ENCODE results near the gene SDHAF3. TPM values are rescaled to one million over a fixed set of nuclear protein-coding genes. Genes with fewer than 3 reads are reported as not detected.

The SDHAF3 gene
- polyA plus RNA-seq, 2 of the 4 experiments (the other 2 are of a cell fraction), result 52.3 to 56.0 TPM

DNA sequence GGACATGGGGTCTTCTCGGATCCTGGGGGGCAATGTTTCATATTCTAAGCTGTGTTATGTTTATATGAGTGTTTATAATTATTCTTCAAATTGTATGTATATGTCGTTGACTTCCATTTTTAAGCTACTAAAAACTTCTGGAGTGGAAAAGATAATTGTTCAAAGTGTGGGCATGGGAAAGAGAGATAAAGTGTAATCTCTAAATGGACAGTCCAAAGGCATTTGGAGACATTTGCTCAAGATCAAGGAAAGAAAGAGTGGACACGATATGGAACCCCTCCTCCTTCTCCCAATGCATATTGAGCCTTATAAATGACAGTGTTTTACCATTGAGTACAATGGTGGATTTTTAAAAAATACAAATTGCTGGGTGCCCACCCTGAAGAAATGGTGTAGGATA is 81.1 kb downstream of the SDHAF3 start:
- DNase-seq (ENCODE audit: low read depth in 1 of 2, low spot score in 1 of 2), result no peak
- no peak for ATAC-seq
- Histone ChIP-seq H3K4me3 (no peak overlapping the region), H3K4me2 (no peak overlapping the region), H3K9me3 (no peaks in the 10 kb centered on the region; the same call in 2 of the 3 replicates), H3K4me1 (no peaks in the 10 kb centered on the region), H3K27ac (no peak overlapping the region)
- CTCF ChIA-PET, result no interaction called here
- 6% methylated on average over 3 of the region's 3 CpGs for WGBS (ENCODE audit: missing lambda C conversion rate)
- FAIRE-seq, result no peak
- POLR2A ChIA-PET, result interaction anchor here (1.2 kb wide), 1 partner anchor 81 kb away, joined by 3 read pairs; the partner anchor contains the start of gene SDHAF3
- TF ChIP-seq FOXS1 (CRISPR knock-in tag; IDR thresholded peaks at IDR 0.05) (no peak), RFX5 (IDR thresholded peaks at IDR 0.05) (no peak), SMC3 (IDR thresholded peaks at IDR 0.05) (no peak), CEBPB (IDR thresholded peaks at IDR 0.05) (no peak), MAZ (IDR thresholded peaks at IDR 0.05; ENCODE audit: borderline replicate concordance, low read depth, low read length) (no peak), TFCP2L1 (CRISPR knock-in tag; IDR thresholded peaks at IDR 0.05) (no peak), KDM5A (IDR thresholded peaks at IDR 0.05) (no peak)
- TF ChIP-seq, protein P1, sequence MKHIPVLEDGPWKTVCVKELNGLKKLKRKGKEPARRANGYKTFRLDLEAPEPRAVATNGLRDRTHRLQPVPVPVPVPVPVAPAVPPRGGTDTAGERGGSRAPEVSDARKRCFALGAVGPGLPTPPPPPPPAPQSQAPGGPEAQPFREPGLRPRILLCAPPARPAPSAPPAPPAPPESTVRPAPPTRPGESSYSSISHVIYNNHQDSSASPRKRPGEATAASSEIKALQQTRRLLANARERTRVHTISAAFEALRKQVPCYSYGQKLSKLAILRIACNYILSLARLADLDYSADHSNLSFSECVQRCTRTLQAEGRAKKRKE (CRISPR knock-in tag; IDR thresholded peaks at IDR 0.05; ENCODE audit: low read depth), result no peak

DNA sequence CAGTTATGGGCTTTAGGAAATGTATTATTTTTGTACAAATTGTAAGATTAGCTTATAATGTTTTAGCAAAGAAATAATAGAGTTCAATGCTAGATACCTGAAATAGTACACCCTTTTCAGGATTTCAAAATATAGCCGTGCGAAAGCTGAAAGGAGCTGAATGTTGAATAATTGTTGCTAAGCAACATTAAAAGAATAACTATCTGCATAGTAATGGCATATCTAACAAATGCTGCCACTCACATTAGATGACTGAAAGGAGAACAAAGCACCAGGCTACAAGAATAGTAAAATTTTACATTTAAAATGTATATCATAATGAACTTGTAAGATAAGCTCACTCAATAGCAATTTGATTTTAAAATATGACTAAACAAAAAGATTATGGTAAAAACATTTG is 82.5 kb downstream of the SDHAF3 start:
- Histone ChIP-seq H3K9me3 (no peaks in the 10 kb centered on the region; the same call in 2 of the 3 replicates), H3K4me2 (no peak overlapping the region), H3K4me3 (no peak overlapping the region), H3K4me1 (no peaks in the 10 kb centered on the region), H3K27ac (no peak overlapping the region)
- CTCF ChIA-PET, result no interaction called here
- TF ChIP-seq, protein P2, sequence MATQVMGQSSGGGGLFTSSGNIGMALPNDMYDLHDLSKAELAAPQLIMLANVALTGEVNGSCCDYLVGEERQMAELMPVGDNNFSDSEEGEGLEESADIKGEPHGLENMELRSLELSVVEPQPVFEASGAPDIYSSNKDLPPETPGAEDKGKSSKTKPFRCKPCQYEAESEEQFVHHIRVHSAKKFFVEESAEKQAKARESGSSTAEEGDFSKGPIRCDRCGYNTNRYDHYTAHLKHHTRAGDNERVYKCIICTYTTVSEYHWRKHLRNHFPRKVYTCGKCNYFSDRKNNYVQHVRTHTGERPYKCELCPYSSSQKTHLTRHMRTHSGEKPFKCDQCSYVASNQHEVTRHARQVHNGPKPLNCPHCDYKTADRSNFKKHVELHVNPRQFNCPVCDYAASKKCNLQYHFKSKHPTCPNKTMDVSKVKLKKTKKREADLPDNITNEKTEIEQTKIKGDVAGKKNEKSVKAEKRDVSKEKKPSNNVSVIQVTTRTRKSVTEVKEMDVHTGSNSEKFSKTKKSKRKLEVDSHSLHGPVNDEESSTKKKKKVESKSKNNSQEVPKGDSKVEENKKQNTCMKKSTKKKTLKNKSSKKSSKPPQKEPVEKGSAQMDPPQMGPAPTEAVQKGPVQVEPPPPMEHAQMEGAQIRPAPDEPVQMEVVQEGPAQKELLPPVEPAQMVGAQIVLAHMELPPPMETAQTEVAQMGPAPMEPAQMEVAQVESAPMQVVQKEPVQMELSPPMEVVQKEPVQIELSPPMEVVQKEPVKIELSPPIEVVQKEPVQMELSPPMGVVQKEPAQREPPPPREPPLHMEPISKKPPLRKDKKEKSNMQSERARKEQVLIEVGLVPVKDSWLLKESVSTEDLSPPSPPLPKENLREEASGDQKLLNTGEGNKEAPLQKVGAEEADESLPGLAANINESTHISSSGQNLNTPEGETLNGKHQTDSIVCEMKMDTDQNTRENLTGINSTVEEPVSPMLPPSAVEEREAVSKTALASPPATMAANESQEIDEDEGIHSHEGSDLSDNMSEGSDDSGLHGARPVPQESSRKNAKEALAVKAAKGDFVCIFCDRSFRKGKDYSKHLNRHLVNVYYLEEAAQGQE (IDR thresholded peaks at IDR 0.05), result no peak
- TF ChIP-seq, protein P3, sequence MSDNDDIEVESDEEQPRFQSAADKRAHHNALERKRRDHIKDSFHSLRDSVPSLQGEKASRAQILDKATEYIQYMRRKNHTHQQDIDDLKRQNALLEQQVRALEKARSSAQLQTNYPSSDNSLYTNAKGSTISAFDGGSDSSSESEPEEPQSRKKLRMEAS (IDR thresholded peaks at IDR 0.05), result no peak
- no peak for FAIRE-seq
- ATAC-seq, result no peak
- DNase-seq (ENCODE audit: low read depth in 1 of 2, low spot score in 1 of 2), result no peak
- 87% methylated on average over 2 of the region's 2 CpGs for WGBS (ENCODE audit: missing lambda C conversion rate)
- POLR2A ChIA-PET, result interaction anchor here (1.2 kb wide), 1 partner anchor 83 kb away, joined by 3 read pairs; the partner anchor contains the start of gene SDHAF3

DNA sequence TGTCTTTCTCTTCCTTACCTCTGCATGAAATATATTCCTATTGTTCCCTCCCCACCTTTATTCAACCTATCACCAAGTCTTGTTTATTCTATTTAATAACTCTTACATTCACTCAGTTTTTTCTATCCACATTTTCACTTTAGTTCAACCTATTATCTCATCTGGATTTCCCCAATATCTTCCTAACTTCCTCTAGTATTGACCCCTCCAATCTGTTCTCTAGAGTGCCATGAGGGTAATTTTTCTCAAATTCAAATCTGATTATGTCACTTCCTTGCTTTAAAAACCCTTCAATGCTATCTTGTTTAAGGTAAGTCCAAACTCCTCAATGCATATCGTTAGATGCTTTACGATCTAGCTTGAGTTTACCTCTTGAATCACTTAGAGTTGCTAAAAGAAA is 86.5 kb downstream of the SDHAF3 start:
- ATAC-seq, result no peak
- POLR2A ChIA-PET, result no interaction called here
- WGBS (ENCODE audit: missing lambda C conversion rate), result 23% methylated on average over 2 of the region's 2 CpGs
- H3K4me1 ChIP-seq, result no peaks in the 10 kb centered on the region
- H3K4me2 ChIP-seq, result no peak overlapping the region
- CTCF ChIA-PET, result no interaction called here
- TF ChIP-seq NFE2L2 (conservative IDR thresholded peaks at IDR 0.05; ENCODE audit: low read length), result no peak
- TF ChIP-seq ZNF302 (CRISPR knock-in tag; IDR thresholded peaks at IDR 0.05), result no peak
- TF ChIP-seq EHMT2 (IDR thresholded peaks at IDR 0.05; ENCODE audit: low read depth), result no peak
- no peak for TF ChIP-seq JUN (IDR thresholded peaks at IDR 0.05)
- TF ChIP-seq HEYL (CRISPR knock-in tag; IDR thresholded peaks at IDR 0.05), result no peak
- TF ChIP-seq RAD21 (conservative IDR thresholded peaks at IDR 0.05 in 1 of 2, IDR thresholded peaks at IDR 0.05 in 1 of 2), result no peak
- no peak for TF ChIP-seq RFX5 (IDR thresholded peaks at IDR 0.05)
- TF ChIP-seq CBX2 (IDR thresholded peaks at IDR 0.05; ENCODE audit: borderline replicate concordance, low read depth), result no peak
- TF ChIP-seq, protein P1 (CRISPR knock-in tag; IDR thresholded peaks at IDR 0.05; ENCODE audit: low read depth), result no peak
- DNase-seq (ENCODE audit: low read depth in 1 of 2, low spot score in 1 of 2), result no peak
- H3K27ac ChIP-seq, result no peak overlapping the region
- no peaks in the 10 kb centered on the region for H3K9me3 ChIP-seq
- no peak overlapping the region for H3K4me3 ChIP-seq
- FAIRE-seq, result no peak

All from A549 (cell line).